ENCODE data around the gene CD27.

DNA sequence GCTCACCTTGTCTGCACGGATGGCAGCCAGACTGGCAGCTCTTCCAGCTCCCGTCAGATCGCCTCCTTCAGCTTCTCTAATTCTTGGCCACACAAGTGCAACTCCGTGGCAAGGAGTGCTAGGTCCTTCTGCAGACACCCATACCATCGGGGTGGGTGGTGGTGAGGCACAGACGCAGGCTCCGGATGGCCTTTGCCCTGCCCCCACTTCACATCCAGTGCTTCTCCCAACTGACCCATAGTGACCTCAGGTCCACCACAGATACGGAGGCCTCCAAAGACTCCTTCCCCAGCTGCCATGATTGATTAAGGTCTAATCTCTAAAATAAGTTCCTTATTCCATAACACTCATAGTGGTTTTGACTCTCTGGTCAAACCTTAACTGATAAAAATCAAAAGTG, 19.9 kb upstream of the CD27 start:
- no peak for TF ChIP-seq EP300 (IDR thresholded peaks at IDR 0.05)
- TF ChIP-seq, protein P1, sequence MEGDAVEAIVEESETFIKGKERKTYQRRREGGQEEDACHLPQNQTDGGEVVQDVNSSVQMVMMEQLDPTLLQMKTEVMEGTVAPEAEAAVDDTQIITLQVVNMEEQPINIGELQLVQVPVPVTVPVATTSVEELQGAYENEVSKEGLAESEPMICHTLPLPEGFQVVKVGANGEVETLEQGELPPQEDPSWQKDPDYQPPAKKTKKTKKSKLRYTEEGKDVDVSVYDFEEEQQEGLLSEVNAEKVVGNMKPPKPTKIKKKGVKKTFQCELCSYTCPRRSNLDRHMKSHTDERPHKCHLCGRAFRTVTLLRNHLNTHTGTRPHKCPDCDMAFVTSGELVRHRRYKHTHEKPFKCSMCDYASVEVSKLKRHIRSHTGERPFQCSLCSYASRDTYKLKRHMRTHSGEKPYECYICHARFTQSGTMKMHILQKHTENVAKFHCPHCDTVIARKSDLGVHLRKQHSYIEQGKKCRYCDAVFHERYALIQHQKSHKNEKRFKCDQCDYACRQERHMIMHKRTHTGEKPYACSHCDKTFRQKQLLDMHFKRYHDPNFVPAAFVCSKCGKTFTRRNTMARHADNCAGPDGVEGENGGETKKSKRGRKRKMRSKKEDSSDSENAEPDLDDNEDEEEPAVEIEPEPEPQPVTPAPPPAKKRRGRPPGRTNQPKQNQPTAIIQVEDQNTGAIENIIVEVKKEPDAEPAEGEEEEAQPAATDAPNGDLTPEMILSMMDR (IDR thresholded peaks at IDR 0.05): no peak
- no peak for TF ChIP-seq POLR2A (IDR thresholded peaks at IDR 0.05)

Measured in stomach (tissue), 4 donors.